ENCODE results near the gene CDK5. TPM values are rescaled to one million over a fixed set of nuclear protein-coding genes. Genes with fewer than 3 reads are reported as not detected.

CDK5 gene
- total RNA-seq, 1 experiment from 2014 or later = 19.8 TPM

DNA sequence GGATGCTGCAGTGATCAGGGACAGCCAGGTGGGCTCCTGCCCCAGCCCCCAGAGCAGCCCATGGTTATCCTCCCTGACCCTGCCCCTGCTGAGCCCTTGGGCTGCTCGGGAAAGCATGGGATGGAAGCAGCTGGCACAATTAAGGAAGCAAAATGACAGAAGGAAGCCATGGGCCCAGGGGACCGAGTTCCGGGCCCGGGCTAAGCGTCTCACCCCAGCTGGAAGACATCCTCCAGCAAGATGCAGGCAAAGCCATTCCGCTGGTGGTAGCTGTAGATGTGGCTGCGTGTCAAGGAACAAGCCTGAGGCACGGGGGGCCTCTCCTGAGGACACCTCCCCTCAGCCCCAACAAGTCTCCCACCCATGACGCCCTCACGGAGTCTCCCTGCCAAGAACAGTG is 34.5 kb downstream of the CDK5 start (continued):
- no peak for TF ChIP-seq YY1 (IDR thresholded peaks at IDR 0.05; ENCODE audit: extremely low read depth, insufficient replicate concordance, low read depth, low read length)
- no peak for TF ChIP-seq ZBTB33 (IDR thresholded peaks at IDR 0.05; ENCODE audit: extremely low read depth, insufficient replicate concordance, low read length)
- TF ChIP-seq POLR2AphosphoS5 (IDR thresholded peaks at IDR 0.05; ENCODE audit: low read depth, low read length) = no peak
- no peak for TF ChIP-seq CEBPB (IDR thresholded peaks at IDR 0.05; ENCODE audit: low read depth)
- no peak for TF ChIP-seq ZFX (IDR thresholded peaks at IDR 0.05)
- no peak for TF ChIP-seq TCF7L2 (IDR thresholded peaks at IDR 0.05; ENCODE audit: borderline replicate concordance, extremely low read depth, insufficient read depth, insufficient read length)
- TF ChIP-seq EZH2 (IDR thresholded peaks at IDR 0.05) = no peak

DNA sequence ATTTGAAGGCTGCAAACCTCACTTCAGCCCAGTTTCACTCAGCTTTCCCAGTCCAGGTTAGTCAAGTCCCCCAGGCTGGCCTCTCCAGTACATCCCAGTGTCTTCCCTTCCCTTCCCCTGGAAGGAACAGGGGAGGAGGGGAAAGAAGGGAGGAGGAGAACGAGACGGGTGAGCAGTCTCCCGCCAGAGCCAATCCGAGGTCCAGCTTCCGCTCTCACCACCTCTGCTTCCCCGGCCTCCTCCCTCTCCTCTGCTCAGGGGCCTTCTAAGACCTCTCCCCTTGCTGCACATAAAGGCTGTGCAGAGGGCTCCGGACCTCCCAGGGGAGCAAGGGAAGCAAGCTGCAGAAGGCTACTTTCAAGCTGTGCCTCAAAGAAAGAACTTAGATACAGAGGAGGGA is 37.5 kb downstream of the CDK5 start:
- POLR2A ChIA-PET = no interaction called here
- Histone ChIP-seq H3K27me3 (ENCODE audit: insufficient read depth, low read length) (no peaks in the 10 kb centered on the region), H3K9me3 (ENCODE audit: control insufficient read depth in 1 of 2, insufficient read depth in 1 of 2, low read depth in 1 of 2, low read length in 2 of 2) (no peaks in the 10 kb centered on the region), H2AFZ (ENCODE audit: low read depth, low read length, poor library complexity, severe bottlenecking) (no peak overlapping the region), H3K27ac (ENCODE audit: low read depth, low read length) (no peak overlapping the region), H3K4me2 (ENCODE audit: low read length) (no peak overlapping the region), H3K9ac (ENCODE audit: low read length) (no peak overlapping the region), H3K4me3 (replicated peaks in 1 of 2; ENCODE audit: low read depth in 1 of 2, low read length in 2 of 2) (no peak overlapping the region), H3K79me2 (ENCODE audit: insufficient read depth, low read length) (no peaks in the 10 kb centered on the region), H3K4me1 (ENCODE audit: control insufficient read depth in 1 of 2, insufficient read depth in 2 of 2, low read length in 2 of 2) (peaks cover 0 to 32% of the 10 kb centered on the region in 2 experiments; a peak in 3 of 4 replicates), H4K20me1 (ENCODE audit: insufficient read depth) (no peaks in the 10 kb centered on the region), H3K36me3 (ENCODE audit: control insufficient read depth in 1 of 2, insufficient read depth in 2 of 2, low read length in 2 of 2) (no peaks in the 10 kb centered on the region), H3K9me2 (ENCODE audit: insufficient read depth) (no peaks in the 10 kb centered on the region)
- intact Hi-C loops (cut with micrococcal nuclease) = no loop called here
- no peak for DNase-seq (ENCODE audit: low read depth, low spot score)
- RAD21 ChIA-PET (ENCODE audit: low non-redundant PET in 1 of 2, low total read pairs in 2 of 2, uncharacterized antibody in 2 of 2, unreplicated experiment in 2 of 2) = no interaction called here
- CTCF ChIA-PET = interaction anchor here (1.1 to 5.2 kb wide), 3 partner anchors 8 to 26 kb away, joined by 3 to 59 read pairs (median 33); partner anchors contain the start of gene ABCB8
- no TSS peak for BruUV-seq (replicated peaks)
- no peak for ATAC-seq
- TF ChIP-seq ZBTB33 (IDR thresholded peaks at IDR 0.05; ENCODE audit: extremely low read depth, insufficient replicate concordance, low read length) = no peak
- TF ChIP-seq CTCF (IDR thresholded peaks at IDR 0.05 in 2 of 3, conservative IDR thresholded peaks at IDR 0.05 in 1 of 3; ENCODE audit: borderline replicate concordance in 1 of 3, insufficient read depth in 1 of 3, low read depth in 2 of 3, low read length in 2 of 3) = no peak
- TF ChIP-seq JUND (IDR thresholded peaks at IDR 0.05) = no peak
- no peak for TF ChIP-seq EGR1 (IDR thresholded peaks at IDR 0.05; ENCODE audit: low read depth)
- no peak for TF ChIP-seq CBX3 (IDR thresholded peaks at IDR 0.05; ENCODE audit: low read depth)
- TF ChIP-seq REST (IDR thresholded peaks at IDR 0.05; ENCODE audit: low read depth) = no peak
- TF ChIP-seq ATF3 (IDR thresholded peaks at IDR 0.05) = no peak
- TF ChIP-seq SP1 (IDR thresholded peaks at IDR 0.05; ENCODE audit: low read depth) = no peak
- TF ChIP-seq TCF7L2 (IDR thresholded peaks at IDR 0.05; ENCODE audit: borderline replicate concordance, extremely low read depth, insufficient read depth, insufficient read length) = no peak
- no peak for TF ChIP-seq EZH2 (IDR thresholded peaks at IDR 0.05)
- TF ChIP-seq EZH2phosphoT487 (IDR thresholded peaks at IDR 0.05; ENCODE audit: borderline replicate concordance) = no peak

Measured in HCT116 (cell line).